ENCODE measurements around the gene DNAI1. TPM values are rescaled to one million over a fixed set of nuclear protein-coding genes. Genes with fewer than 3 reads are reported as not detected.
"Not testable (repeated sequence)": the region's sequence is repeated elsewhere in the genome, so short reads cannot be mapped to it uniquely, and the experiment has no call there.

The DNAI1 gene
- polyA plus RNA-seq, 2 of the 4 experiments (the other 2 are of a cell fraction), result 0.27 to 0.40 TPM

DNA sequence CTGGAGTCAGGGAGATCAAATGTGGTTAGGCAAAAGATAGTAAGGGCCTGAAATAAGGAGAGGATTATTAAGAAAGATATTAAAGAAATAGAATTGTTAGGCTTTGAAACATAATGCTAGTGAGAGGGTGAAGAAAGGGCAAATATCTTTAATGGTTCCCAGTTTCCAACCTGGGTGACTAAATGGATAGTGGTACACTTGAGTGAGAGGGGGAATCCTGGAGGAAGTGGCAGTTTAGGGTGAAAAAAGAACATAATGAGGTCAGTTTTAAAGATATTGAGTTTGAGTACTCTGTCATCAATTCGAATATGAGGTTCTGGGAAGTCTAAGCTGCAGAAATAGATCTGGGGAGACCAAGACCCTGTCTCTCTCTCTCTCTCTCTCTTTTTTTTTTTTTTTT, 18.9 kb downstream of the DNAI1 start:
- TF ChIP-seq CBX8 (IDR thresholded peaks at IDR 0.05) (no peak), SREBF2 (IDR thresholded peaks at IDR 0.05) (no peak), BHLHE40 (IDR thresholded peaks at IDR 0.05; ENCODE audit: low read depth, low read length) (no peak), FOSL2 (IDR thresholded peaks at IDR 0.05) (no peak), FOSL2 (CRISPR knock-in tag; IDR thresholded peaks at IDR 0.05) (no peak), ZC3H11A (IDR thresholded peaks at IDR 0.05) (no peak), HOXB13 (CRISPR knock-in tag; IDR thresholded peaks at IDR 0.05; ENCODE audit: low read depth) (no peak), CEBPB (IDR thresholded peaks at IDR 0.05) (no peak), MYC (IDR thresholded peaks at IDR 0.05; ENCODE audit: borderline replicate concordance, low read length) (no peak), ZNF302 (CRISPR knock-in tag; IDR thresholded peaks at IDR 0.05) (no peak), NR3C1 (IDR thresholded peaks at IDR 0.05) (no peak), RAD21 (conservative IDR thresholded peaks at IDR 0.05 in 1 of 2, IDR thresholded peaks at IDR 0.05 in 1 of 2) (no peak), HEYL (CRISPR knock-in tag; IDR thresholded peaks at IDR 0.05) (no peak), GATA3 (IDR thresholded peaks at IDR 0.05; ENCODE audit: borderline replicate concordance) (no peak)
- TF ChIP-seq, protein P1, sequence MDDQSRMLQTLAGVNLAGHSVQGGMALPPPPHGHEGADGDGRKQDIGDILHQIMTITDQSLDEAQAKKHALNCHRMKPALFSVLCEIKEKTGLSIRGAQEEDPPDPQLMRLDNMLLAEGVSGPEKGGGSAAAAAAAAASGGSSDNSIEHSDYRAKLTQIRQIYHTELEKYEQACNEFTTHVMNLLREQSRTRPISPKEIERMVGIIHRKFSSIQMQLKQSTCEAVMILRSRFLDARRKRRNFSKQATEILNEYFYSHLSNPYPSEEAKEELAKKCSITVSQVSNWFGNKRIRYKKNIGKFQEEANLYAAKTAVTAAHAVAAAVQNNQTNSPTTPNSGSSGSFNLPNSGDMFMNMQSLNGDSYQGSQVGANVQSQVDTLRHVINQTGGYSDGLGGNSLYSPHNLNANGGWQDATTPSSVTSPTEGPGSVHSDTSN (IDR thresholded peaks at IDR 0.05), result no peak
- TF ChIP-seq, protein P2, sequence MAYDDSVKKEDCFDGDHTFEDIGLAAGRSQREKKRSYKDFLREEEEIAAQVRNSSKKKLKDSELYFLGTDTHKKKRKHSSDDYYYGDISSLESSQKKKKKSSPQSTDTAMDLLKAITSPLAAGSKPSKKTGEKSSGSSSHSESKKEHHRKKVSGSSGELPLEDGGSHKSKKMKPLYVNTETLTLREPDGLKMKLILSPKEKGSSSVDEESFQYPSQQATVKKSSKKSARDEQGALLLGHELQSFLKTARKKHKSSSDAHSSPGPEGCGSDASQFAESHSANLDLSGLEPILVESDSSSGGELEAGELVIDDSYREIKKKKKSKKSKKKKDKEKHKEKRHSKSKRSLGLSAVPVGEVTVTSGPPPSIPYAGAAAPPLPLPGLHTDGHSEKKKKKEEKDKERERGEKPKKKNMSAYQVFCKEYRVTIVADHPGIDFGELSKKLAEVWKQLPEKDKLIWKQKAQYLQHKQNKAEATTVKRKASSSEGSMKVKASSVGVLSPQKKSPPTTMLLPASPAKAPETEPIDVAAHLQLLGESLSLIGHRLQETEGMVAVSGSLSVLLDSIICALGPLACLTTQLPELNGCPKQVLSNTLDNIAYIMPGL (CRISPR knock-in tag; IDR thresholded peaks at IDR 0.05; ENCODE audit: borderline replicate concordance), result no peak
- TF ChIP-seq, protein P3, sequence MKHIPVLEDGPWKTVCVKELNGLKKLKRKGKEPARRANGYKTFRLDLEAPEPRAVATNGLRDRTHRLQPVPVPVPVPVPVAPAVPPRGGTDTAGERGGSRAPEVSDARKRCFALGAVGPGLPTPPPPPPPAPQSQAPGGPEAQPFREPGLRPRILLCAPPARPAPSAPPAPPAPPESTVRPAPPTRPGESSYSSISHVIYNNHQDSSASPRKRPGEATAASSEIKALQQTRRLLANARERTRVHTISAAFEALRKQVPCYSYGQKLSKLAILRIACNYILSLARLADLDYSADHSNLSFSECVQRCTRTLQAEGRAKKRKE (CRISPR knock-in tag; IDR thresholded peaks at IDR 0.05; ENCODE audit: low read depth), result no peak
- TF ChIP-seq, protein P4, sequence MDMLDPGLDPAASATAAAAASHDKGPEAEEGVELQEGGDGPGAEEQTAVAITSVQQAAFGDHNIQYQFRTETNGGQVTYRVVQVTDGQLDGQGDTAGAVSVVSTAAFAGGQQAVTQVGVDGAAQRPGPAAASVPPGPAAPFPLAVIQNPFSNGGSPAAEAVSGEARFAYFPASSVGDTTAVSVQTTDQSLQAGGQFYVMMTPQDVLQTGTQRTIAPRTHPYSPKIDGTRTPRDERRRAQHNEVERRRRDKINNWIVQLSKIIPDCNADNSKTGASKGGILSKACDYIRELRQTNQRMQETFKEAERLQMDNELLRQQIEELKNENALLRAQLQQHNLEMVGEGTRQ (IDR thresholded peaks at IDR 0.05), result no peak
- POLR2A ChIA-PET, result no interaction called here
- CTCF ChIA-PET, result interaction anchor here (0.6 to 2.7 kb wide), 7 partner anchors 9 to 271 kb away, joined by 3 to 9 read pairs (median 3); a partner anchor contains a TSS
- Histone ChIP-seq H3K4me3 (no peak overlapping the region), H3K4me1 (no peaks in the 10 kb centered on the region), H3K27ac (no peak overlapping the region), H3K9me3 (no peaks in the 10 kb centered on the region), H3K4me2 (no peak overlapping the region)
- DNase-seq (ENCODE audit: low read depth in 1 of 2, low spot score in 1 of 2), result no peak
- no peak for ATAC-seq
- WGBS (ENCODE audit: missing lambda C conversion rate), result 0% methylated on average over 1 of the region's 1 CpG
- no peak for FAIRE-seq

DNA sequence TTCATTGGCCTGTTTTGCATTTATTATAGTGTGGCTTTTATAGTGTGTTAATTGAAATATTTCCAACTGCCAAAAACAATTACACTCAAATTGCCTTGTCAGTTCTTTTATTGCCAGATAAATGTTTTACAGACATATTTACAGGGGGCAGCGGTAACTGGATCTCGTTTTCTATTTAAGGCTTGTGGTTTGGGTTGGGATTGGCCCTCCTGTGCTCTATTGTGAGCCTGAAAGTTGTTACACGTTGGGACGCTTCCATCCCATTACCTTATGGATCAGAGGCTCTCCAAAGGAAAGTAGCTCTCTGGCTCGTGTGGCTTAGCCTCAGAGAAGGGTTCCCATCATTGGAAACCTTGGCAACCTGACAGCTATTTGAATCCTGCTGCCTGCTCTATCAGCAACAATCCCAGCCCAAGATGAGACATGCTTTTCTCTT, 20.8 kb downstream of the DNAI1 start:
- Histone ChIP-seq H3K4me3 (no peak overlapping the region), H3K4me1 (no peaks in the 10 kb centered on the region), H3K27ac (no peak overlapping the region), H3K4me2 (no peak overlapping the region), H3K9me3 (no peaks in the 10 kb centered on the region)
- ATAC-seq (no peak), DNase-seq (ENCODE audit: low read depth in 1 of 2, low spot score in 1 of 2) (no peak), FAIRE-seq (no peak)
- ChIA-PET CTCF (interaction anchor here (0.9 to 1.6 kb wide), 9 partner anchors 16 to 147 kb away, joined by 3 to 7 read pairs (median 3); partner anchors contain the start of genes DNAI1 and FAM219A), POLR2A (no interaction called here)
- TF ChIP-seq POLR2A (IDR thresholded peaks at IDR 0.05; ENCODE audit: low read length), result no peak
- no peak for TF ChIP-seq RARB (CRISPR knock-in tag; IDR thresholded peaks at IDR 0.05)
- TF ChIP-seq RAD21 (conservative IDR thresholded peaks at IDR 0.05 in 1 of 2, IDR thresholded peaks at IDR 0.05 in 1 of 2), result no peak
- no peak for TF ChIP-seq HEYL (CRISPR knock-in tag; IDR thresholded peaks at IDR 0.05)
- no peak for TF ChIP-seq FOSL2 (IDR thresholded peaks at IDR 0.05)
- TF ChIP-seq FOSL2 (CRISPR knock-in tag; IDR thresholded peaks at IDR 0.05), result no peak
- no peak for TF ChIP-seq NFE2L2 (conservative IDR thresholded peaks at IDR 0.05; ENCODE audit: low read length)
- TF ChIP-seq, protein P5, sequence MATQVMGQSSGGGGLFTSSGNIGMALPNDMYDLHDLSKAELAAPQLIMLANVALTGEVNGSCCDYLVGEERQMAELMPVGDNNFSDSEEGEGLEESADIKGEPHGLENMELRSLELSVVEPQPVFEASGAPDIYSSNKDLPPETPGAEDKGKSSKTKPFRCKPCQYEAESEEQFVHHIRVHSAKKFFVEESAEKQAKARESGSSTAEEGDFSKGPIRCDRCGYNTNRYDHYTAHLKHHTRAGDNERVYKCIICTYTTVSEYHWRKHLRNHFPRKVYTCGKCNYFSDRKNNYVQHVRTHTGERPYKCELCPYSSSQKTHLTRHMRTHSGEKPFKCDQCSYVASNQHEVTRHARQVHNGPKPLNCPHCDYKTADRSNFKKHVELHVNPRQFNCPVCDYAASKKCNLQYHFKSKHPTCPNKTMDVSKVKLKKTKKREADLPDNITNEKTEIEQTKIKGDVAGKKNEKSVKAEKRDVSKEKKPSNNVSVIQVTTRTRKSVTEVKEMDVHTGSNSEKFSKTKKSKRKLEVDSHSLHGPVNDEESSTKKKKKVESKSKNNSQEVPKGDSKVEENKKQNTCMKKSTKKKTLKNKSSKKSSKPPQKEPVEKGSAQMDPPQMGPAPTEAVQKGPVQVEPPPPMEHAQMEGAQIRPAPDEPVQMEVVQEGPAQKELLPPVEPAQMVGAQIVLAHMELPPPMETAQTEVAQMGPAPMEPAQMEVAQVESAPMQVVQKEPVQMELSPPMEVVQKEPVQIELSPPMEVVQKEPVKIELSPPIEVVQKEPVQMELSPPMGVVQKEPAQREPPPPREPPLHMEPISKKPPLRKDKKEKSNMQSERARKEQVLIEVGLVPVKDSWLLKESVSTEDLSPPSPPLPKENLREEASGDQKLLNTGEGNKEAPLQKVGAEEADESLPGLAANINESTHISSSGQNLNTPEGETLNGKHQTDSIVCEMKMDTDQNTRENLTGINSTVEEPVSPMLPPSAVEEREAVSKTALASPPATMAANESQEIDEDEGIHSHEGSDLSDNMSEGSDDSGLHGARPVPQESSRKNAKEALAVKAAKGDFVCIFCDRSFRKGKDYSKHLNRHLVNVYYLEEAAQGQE (IDR thresholded peaks at IDR 0.05), result no peak
- 34% methylated on average over 5 of the region's 5 CpGs for WGBS (ENCODE audit: missing lambda C conversion rate)

DNA sequence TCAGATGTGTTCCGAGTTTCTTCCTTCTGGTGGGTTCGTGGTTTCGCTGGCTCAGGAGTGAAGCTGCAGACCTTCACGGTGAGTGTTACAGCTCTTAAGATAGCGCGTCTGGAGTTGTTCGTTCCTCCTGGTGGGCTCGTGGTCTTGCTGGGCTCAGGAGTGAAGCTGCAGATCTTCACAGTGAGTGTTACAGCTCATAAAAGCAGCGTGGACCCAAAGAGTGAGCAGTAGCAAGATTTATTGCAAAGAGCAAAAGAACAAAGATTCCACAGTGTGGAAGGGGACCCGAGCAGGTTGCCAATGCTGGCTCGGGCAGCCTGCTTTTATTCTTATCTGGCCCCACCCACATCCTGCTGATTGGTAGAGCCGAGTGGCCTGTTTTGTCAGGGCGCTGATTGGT, 23.0 kb downstream of the DNAI1 start:
- POLR2A ChIA-PET; CTCF ChIA-PET; ATAC-seq; H3K4me2 ChIP-seq; H3K4me1 ChIP-seq; H3K4me3 ChIP-seq; FAIRE-seq; H3K27ac ChIP-seq; DNase-seq (ENCODE audit: low read depth in 1 of 2, low spot score in 1 of 2); H3K9me3 ChIP-seq: not testable (repeated sequence)
- 56% methylated on average over 13 of the region's 13 CpGs for WGBS (ENCODE audit: missing lambda C conversion rate)

DNA sequence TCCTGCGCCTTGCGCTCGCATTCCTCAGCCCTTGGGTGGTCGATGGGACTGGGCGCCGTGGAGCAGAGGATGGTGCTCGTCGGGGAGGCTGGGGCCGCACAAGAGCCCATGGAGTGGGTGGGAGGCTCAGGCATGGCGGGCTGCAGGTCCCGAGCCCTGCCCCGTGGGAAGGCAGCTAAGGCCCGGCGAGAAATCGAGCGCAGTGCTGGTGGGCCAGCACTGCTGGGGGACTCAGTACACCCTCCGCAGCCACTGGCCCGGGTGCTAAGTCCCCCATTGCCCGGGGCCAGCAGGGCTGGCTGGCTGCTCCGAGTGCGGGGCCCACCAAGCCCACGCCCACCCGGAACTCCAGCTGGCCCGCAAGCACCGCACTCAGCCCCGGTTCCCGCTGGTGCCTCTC, 24.1 kb downstream of the DNAI1 start:
- CTCF ChIA-PET; H3K27ac ChIP-seq; H3K9me3 ChIP-seq; POLR2A ChIA-PET; H3K4me2 ChIP-seq; H3K4me1 ChIP-seq; ATAC-seq; DNase-seq (ENCODE audit: low read depth in 1 of 2, low spot score in 1 of 2); FAIRE-seq; H3K4me3 ChIP-seq: not testable (repeated sequence)
- 90% methylated on average over 4 of the region's 27 CpGs for WGBS (ENCODE audit: missing lambda C conversion rate)
